HepG2 (cell line): Measurements from ENCODE around the gene AP4E1. TPM values are rescaled to one million over a fixed set of nuclear protein-coding genes. Genes with fewer than 3 reads are reported as not detected.

Experiments
- HHEX ChIP-seq: IDR thresholded peaks from 2 replicates; pipeline ENCODE4 v1.6.1; 2016; ENCODE audit warnings: control low read depth
- PLSCR1 ChIP-seq: sonication (generic); formaldehyde crosslinking; IDR thresholded peaks from 2 replicates; pipeline ENCODE4 v1.5.0; 2020; ENCODE audit warnings: missing genetic modification reagents, mild to moderate bottlenecking, borderline replicate concordance
- POLR2G ChIP-seq: fragments of 200-400 bp; formaldehyde crosslinking; IDR thresholded peaks from 2 replicates; pipeline ENCODE4 v1.6.1; 2018; ENCODE audit warnings: mild to moderate bottlenecking, low read depth, low read length, moderate library complexity
- RELA ChIP-seq: sonication (generic); formaldehyde crosslinking; IDR thresholded peaks from 2 replicates; pipeline ENCODE4 v1.4.0; 2020; ENCODE audit warnings: missing genetic modification reagents
- SAP130 ChIP-seq: IDR thresholded peaks from 2 replicates; pipeline ENCODE4 v1.6.1; 2016; ENCODE audit warnings: low read depth
- TEF ChIP-seq: sonication (generic); formaldehyde crosslinking; IDR thresholded peaks from 2 replicates; pipeline ENCODE4 v1.5.0; 2020; ENCODE audit warnings: missing genetic modification reagents
- TMF1 ChIP-seq: sonication (generic); formaldehyde crosslinking; IDR thresholded peaks from 2 replicates; pipeline ENCODE4 v1.8.1; 2022; ENCODE audit warnings: low read depth, missing genetic modification reagents
- ZNF12 ChIP-seq: sonication (generic); formaldehyde crosslinking; IDR thresholded peaks from 2 replicates; pipeline ENCODE4 v1.5.0; 2020; ENCODE audit warnings: missing genetic modification reagents
- ZNF17 ChIP-seq: sonication (generic); formaldehyde crosslinking; IDR thresholded peaks from 2 replicates; pipeline ENCODE4 v1.5.0; 2020; ENCODE audit warnings: mild to moderate bottlenecking, missing genetic modification reagents
- ZNF260 ChIP-seq: sonication (generic); formaldehyde crosslinking; IDR thresholded peaks from 2 replicates; pipeline ENCODE4 v1.4.0; 2020; ENCODE audit warnings: missing genetic modification reagents, low read depth, mild to moderate bottlenecking, borderline replicate concordance
- ZNF281 ChIP-seq: sonication (generic); formaldehyde crosslinking; IDR thresholded peaks from 2 replicates; pipeline ENCODE4 v1.4.0; 2020; ENCODE audit warnings: missing genetic modification reagents, borderline replicate concordance
- ZSCAN20 ChIP-seq: sonication (generic); formaldehyde crosslinking; IDR thresholded peaks from 2 replicates; pipeline ENCODE4 v1.4.0; 2020; ENCODE audit warnings: missing genetic modification reagents, mild to moderate bottlenecking, borderline replicate concordance
- polyA plus RNA-seq, 8 experiments: library from polyadenylated mRNA; depleted of rRNA in 3 of 8; stranded (reverse) in 7 of 8; unstranded in 1 of 8; fragments of >200 nt; fragmentation: Illumina TruSeq in 4 of 8; extraction: Trizol in 4 of 8; gene quantifications; 2 replicates each; pipeline versions ENCODE4 v1.2.1 to v1.2.3, GENCODE V29; 2011 to 2016; ENCODE audit warnings: low read depth in 4 of 8, missing spikeins in 1 of 8, mixed read lengths in 1 of 8; ENCODE audit not compliant: insufficient read depth in 1 of 8
- total RNA-seq, 5 experiments: library from RNA; depleted of rRNA; stranded (reverse); fragments of >200 nt; fragmentation: Illumina TruSeq; extraction: Trizol; gene quantifications; 2 replicates each; pipeline ENCODE4 v1.2.3, GENCODE V29; 2016; ENCODE audit warnings: low read depth in 1 of 5
- TF ChIP-seq, protein P1 (sequence below): sonication (generic); formaldehyde crosslinking; IDR thresholded peaks from 2 replicates; pipeline ENCODE4 v1.5.0; 2020; ENCODE audit warnings: mild to moderate bottlenecking, missing genetic modification reagents, borderline replicate concordance
- TF ChIP-seq, protein P2 (sequence below): IDR thresholded peaks from 2 replicates; pipeline ENCODE4 v1.6.1; 2012; ENCODE audit warnings: low read depth, low read length, improper control_type of control experiment

AP4E1 gene
- total and polyA plus RNA-seq, 2 of the 13 experiments (the other 11 are each of a cell fraction or from before 2014, with no cell fraction given) = 2.2 to 7.8 TPM

DNA sequence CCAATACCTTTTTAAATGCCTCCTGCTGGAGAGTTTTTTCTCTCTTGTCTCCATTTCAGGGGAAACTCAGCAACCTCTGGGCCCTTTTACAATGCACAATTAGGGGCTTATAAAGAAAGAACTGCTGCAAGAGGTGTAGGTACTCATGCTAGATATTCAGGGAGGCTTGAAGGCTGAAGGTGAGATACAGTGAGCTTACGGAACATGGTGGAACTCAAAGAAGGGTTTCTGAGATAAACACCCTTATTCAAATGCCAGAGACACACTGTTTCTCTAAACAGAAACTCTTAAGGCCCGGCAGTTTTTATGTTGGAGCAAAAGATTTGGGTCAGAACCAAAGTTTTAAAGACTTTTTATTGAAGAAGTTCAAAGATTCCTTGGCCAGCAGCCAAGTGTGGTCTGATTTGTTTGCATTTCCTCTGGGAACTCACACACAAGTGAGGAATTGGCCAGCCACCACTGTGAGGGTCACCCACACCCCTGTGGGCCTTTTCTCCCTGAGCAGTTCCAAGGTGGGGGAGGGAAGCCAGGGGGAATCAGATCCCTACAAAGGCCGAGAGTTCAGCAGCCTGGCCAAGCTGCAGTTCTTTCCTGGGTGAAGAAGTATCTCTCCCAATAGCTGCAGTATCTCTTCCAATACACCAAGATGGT lies 138.4 kb downstream of the AP4E1 start (continued):
- TF ChIP-seq, protein P1, sequence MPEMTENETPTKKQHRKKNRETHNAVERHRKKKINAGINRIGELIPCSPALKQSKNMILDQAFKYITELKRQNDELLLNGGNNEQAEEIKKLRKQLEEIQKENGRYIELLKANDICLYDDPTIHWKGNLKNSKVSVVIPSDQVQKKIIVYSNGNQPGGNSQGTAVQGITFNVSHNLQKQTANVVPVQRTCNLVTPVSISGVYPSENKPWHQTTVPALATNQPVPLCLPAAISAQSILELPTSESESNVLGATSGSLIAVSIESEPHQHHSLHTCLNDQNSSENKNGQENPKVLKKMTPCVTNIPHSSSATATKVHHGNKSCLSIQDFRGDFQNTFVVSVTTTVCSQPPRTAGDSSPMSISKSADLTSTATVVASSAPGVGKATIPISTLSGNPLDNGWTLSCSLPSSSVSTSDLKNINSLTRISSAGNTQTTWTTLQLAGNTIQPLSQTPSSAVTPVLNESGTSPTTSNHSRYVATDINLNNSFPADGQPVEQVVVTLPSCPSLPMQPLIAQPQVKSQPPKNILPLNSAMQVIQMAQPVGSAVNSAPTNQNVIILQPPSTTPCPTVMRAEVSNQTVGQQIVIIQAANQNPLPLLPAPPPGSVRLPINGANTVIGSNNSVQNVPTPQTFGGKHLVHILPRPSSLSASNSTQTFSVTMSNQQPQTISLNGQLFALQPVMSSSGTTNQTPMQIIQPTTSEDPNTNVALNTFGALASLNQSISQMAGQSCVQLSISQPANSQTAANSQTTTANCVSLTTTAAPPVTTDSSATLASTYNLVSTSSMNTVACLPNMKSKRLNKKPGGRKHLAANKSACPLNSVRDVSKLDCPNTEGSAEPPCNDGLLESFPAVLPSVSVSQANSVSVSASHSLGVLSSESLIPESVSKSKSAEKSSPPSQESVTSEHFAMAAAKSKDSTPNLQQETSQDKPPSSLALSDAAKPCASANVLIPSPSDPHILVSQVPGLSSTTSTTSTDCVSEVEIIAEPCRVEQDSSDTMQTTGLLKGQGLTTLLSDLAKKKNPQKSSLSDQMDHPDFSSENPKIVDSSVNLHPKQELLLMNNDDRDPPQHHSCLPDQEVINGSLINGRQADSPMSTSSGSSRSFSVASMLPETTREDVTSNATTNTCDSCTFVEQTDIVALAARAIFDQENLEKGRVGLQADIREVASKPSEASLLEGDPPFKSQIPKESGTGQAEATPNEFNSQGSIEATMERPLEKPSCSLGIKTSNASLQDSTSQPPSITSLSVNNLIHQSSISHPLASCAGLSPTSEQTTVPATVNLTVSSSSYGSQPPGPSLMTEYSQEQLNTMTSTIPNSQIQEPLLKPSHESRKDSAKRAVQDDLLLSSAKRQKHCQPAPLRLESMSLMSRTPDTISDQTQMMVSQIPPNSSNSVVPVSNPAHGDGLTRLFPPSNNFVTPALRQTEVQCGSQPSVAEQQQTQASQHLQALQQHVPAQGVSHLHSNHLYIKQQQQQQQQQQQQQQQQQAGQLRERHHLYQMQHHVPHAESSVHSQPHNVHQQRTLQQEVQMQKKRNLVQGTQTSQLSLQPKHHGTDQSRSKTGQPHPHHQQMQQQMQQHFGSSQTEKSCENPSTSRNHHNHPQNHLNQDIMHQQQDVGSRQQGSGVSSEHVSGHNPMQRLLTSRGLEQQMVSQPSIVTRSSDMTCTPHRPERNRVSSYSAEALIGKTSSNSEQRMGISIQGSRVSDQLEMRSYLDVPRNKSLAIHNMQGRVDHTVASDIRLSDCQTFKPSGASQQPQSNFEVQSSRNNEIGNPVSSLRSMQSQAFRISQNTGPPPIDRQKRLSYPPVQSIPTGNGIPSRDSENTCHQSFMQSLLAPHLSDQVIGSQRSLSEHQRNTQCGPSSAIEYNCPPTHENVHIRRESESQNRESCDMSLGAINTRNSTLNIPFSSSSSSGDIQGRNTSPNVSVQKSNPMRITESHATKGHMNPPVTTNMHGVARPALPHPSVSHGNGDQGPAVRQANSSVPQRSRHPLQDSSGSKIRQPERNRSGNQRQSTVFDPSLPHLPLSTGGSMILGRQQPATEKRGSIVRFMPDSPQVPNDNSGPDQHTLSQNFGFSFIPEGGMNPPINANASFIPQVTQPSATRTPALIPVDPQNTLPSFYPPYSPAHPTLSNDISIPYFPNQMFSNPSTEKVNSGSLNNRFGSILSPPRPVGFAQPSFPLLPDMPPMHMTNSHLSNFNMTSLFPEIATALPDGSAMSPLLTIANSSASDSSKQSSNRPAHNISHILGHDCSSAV (CRISPR knock-in tag) = no peak
- TF ChIP-seq ZNF12 (CRISPR knock-in tag) (peak; percentile 21; the same call in 1 of the 2 replicates), ZNF17 (CRISPR knock-in tag) (no peak), SAP130 (CRISPR knock-in tag) (no peak), PLSCR1 (no peak), HHEX (CRISPR knock-in tag) (no peak), POLR2G (no peak), ZSCAN20 (CRISPR knock-in tag) (no peak), TEF (CRISPR knock-in tag) (no peak), ZNF281 (peak; percentile 79; the same call in 1 of the 2 replicates), RELA (CRISPR knock-in tag) (no peak), ZNF260 (CRISPR knock-in tag) (no peak), TMF1 (no peak)
- TF ChIP-seq, protein P2, sequence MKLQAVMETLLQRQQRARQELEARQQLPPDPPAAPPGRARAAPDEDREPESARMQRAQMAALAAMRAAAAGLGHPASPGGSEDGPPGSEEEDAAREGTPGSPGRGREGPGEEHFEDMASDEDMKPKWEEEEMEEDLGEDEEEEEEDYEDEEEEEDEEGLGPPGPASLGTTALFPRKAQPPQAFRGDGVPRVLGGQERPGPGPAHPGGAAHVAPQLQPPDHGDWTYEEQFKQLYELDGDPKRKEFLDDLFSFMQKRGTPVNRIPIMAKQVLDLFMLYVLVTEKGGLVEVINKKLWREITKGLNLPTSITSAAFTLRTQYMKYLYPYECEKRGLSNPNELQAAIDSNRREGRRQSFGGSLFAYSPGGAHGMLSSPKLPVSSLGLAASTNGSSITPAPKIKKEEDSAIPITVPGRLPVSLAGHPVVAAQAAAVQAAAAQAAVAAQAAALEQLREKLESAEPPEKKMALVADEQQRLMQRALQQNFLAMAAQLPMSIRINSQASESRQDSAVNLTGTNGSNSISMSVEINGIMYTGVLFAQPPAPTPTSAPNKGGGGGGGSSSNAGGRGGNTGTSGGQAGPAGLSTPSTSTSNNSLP = no peak
